K562 (cell line): Measurements from ENCODE around the gene NAV2. TPM values are rescaled to one million over a fixed set of nuclear protein-coding genes. Genes with fewer than 3 reads are reported as not detected.
A peak's percentile ranks its signal among the peaks of the same experiment; 100 is the strongest.

ENCODE experiments used
- ATAC-seq: fragments of 200-7000 bp; cut with Tn5 transposase; 3 replicates; pipeline ENCODE4 v1.9.1; 2020; ENCODE audit warnings: moderate library complexity
- BruUV-seq: library from RNA; stranded (reverse); fragments of 400-500 nt; replicated peaks from 2 replicates; lab custom pipeline; 2021; lab: Mats Ljungman, UMichigan
- CTCF ChIA-PET: fragments of 300-600 bp; formaldehyde crosslinking; extraction: SDS; loops from one replicate; lab custom pipeline; 2021; ENCODE audit warnings: low intra/inter-chr PET ratio; lab: Yijun Ruan, JAX
- POLR2A ChIA-PET: fragments of 300-600, 350-650 bp; sonication (Branson Sonifier 250); formaldehyde crosslinking; extraction: SDS; loops from one replicate; lab custom pipeline; 2021; ENCODE audit warnings: antibody characterized with exemption, inconsistent platforms; lab: Yijun Ruan, JAX
- DNase-seq, 4 experiments: peaks; one replicate each; pipeline versions ENCODE4 v3.0.0 to v3.0.0-alpha.2; 2011 to 2018; ENCODE audit warnings: low spot score in 3 of 4, mixed read lengths in 3 of 4; ENCODE audit errors: extremely low read depth in 1 of 4
- FAIRE-seq: peaks from 2 replicates; lab custom pipeline; 2011; peaks lifted over from hg19 to GRCh38; lab: Jason Lieb, UNC
- H2AFZ ChIP-seq: 2 replicates; pipeline ENCODE4 v1.6.0; 2011; ENCODE audit warnings: low read depth, low read length, control low read depth, inconsistent platforms
- H3K27ac ChIP-seq: fragments of 200-600 bp; 3 replicates; pipeline ENCODE4 v1.8.0; 2011; ENCODE audit warnings: low read depth, mild to moderate bottlenecking, control low read depth, inconsistent platforms, low read length, moderate library complexity, mixed read lengths; ENCODE audit errors: extremely low read depth
- H3K27me3 ChIP-seq, 2 experiments: fragments of 300-600 bp in 1 of 2; 2 replicates in 1 of 2; 3 replicates in 1 of 2; pipeline versions ENCODE4 v1.6.0 to v1.8.0; 2011; ENCODE audit warnings: inconsistent platforms in 2 of 2, low read length in 2 of 2, mild to moderate bottlenecking in 1 of 2, mixed read lengths in 1 of 2, moderate library complexity in 1 of 2; ENCODE audit not compliant: control insufficient read depth in 2 of 2, insufficient read depth in 2 of 2
- H3K36me3 ChIP-seq: fragments of 300-600 bp; 3 replicates; pipeline ENCODE4 v1.8.0; 2011; ENCODE audit warnings: mild to moderate bottlenecking, low read length, inconsistent platforms; ENCODE audit not compliant: control insufficient read depth, insufficient read depth
- H3K4me1 ChIP-seq, 2 experiments: fragments of 200-600 bp in 1 of 2; replicated peaks in 1 of 2; 2 replicates in 1 of 2; 3 replicates in 1 of 2; pipeline versions ENCODE4 v1.5.1 to v1.8.0; 2011; ENCODE audit warnings: inconsistent platforms in 2 of 2, low read length in 2 of 2, mild to moderate bottlenecking in 1 of 2, mixed read lengths in 1 of 2, moderate library complexity in 1 of 2; ENCODE audit not compliant: control insufficient read depth in 2 of 2, insufficient read depth in 2 of 2
- H3K4me2 ChIP-seq: 2 replicates; pipeline ENCODE4 v1.6.1; 2011; ENCODE audit warnings: low read length, control low read depth, inconsistent platforms, mixed read lengths; ENCODE audit not compliant: insufficient read depth
- H3K4me3 ChIP-seq: fragments of 200-600 bp; sonication (generic), shearing (Covaris generic); 2 replicates; pipeline ENCODE4 v1.5.1; 2016; ENCODE audit warnings: control low read depth, inconsistent platforms
- H3K79me2 ChIP-seq: fragments of 200-600 bp; 3 replicates; pipeline ENCODE4 v1.8.0; 2011; ENCODE audit warnings: low read length, inconsistent platforms; ENCODE audit not compliant: control insufficient read depth, insufficient read depth
- H3K9ac ChIP-seq, 2 experiments: 2 replicates each; pipeline versions ENCODE4 v1.6.0 to v1.6.1; 2011; ENCODE audit warnings: low read depth in 2 of 2, low read length in 2 of 2, control low read depth in 1 of 2, inconsistent platforms in 1 of 2, mild to moderate bottlenecking in 1 of 2, mixed read lengths in 1 of 2; ENCODE audit not compliant: insufficient read depth in 1 of 2
- H3K9me1 ChIP-seq: one replicate; pipeline ENCODE4 v1.6.0; 2011; ENCODE audit warnings: inconsistent platforms, mild to moderate bottlenecking, low read length, moderate library complexity; ENCODE audit not compliant: control insufficient read depth, insufficient read depth
- H3K9me3 ChIP-seq: replicated peaks from 2 replicates; pipeline ENCODE4 v1.5.1; 2011; ENCODE audit warnings: low read depth, low read length, inconsistent platforms; ENCODE audit not compliant: control insufficient read depth, insufficient read depth
- H4K20me1 ChIP-seq: replicated peaks from 2 replicates; pipeline ENCODE4 v1.6.1; 2011; ENCODE audit warnings: low read length, inconsistent platforms, mixed read lengths; ENCODE audit not compliant: control insufficient read depth, insufficient read depth
- CEBPG ChIP-seq, 3 experiments: fragments of 200-800 bp in 1 of 3; sonication (Bioruptor generic) in 1 of 3; sonication (generic) in 1 of 3; formaldehyde crosslinking in 1 of 3; IDR thresholded peaks in 2 of 3; conservative IDR thresholded peaks in 1 of 3; 2 replicates each; pipeline versions ENCODE4 v1.6.1 to v1.8.0; 2016 to 2022; ENCODE audit warnings: missing compliant biosample characterization in 2 of 3, missing genetic modification characterization in 2 of 3, mild to moderate bottlenecking in 1 of 3, missing genetic modification reagents in 1 of 3
- EGR1 ChIP-seq: fragments of 450-650 bp; conservative IDR thresholded peaks from 2 replicates; pipeline ENCODE4 v1.6.1; 2017; ENCODE audit warnings: mild to moderate bottlenecking
- ETV6 ChIP-seq, 3 experiments: fragments of 150-350 bp in 1 of 3; sonication (generic) in 1 of 3; formaldehyde crosslinking in 1 of 3; IDR thresholded peaks; 2 replicates each; pipeline versions ENCODE4 v1.6.1 to v1.8.0; 2014 to 2022; ENCODE audit warnings: borderline replicate concordance in 2 of 3, low read depth in 2 of 3, antibody characterized with exemption in 1 of 3, low read length in 1 of 3, mild to moderate bottlenecking in 1 of 3, missing genetic modification reagents in 1 of 3
- ZNF134 ChIP-seq: fragments of 250-450 bp; sonication (Bioruptor Pico); conservative IDR thresholded peaks from 2 replicates; pipeline ENCODE4 v1.4.0; 2020
- WGBS: fragments of 100-300 bp; shearing (Covaris generic); methylation state at CpG from one replicate; pipeline ENCODE4 v1.1.6; 2016; ENCODE audit warnings: low coverage, mixed read lengths; ENCODE audit not compliant: insufficient coverage; ENCODE audit errors: missing lambda C conversion rate; 5-methylcytosine and 5-hydroxymethylcytosine counted together
- in situ Hi-C: fragments of 300-500 bp; cut with MboI; formaldehyde crosslinking; loops from 4 replicates; pipeline ENCODE4 v1.15.0; 2018; ENCODE audit warnings: inconsistent platforms, mixed read lengths
- intact Hi-C: fragments of 100-400 bp; cut with micrococcal nuclease; formaldehyde crosslinking; loops from 2 replicates; pipeline ENCODE4 v1.14.2; 2022
- polyA plus RNA-seq, 8 experiments: library from polyadenylated mRNA; depleted of rRNA in 4 of 8; stranded (reverse) in 5 of 8; unstranded in 3 of 8; fragments of >200 nt; fragmentation: Nextera tagmentation in 2 of 8; fragmentation: Illumina TruSeq in 1 of 8; extraction: Ambion mirVana in 2 of 8; extraction: Trizol in 1 of 8; gene quantifications; 2 replicates each; pipeline versions ENCODE4 v1.2.1 to v1.2.3, GENCODE V29; 2011 to 2014; ENCODE audit warnings: inconsistent platforms in 1 of 8, missing spikeins in 1 of 8
- total RNA-seq, 7 experiments: library from RNA; depleted of rRNA in 6 of 7; stranded (reverse); fragments of >200 nt in 6 of 7; fragmentation: Illumina TruSeq in 2 of 7; extraction: Trizol in 2 of 7; gene quantifications; 2 replicates each; pipeline versions ENCODE4 v1.2.1 to v1.2.3, GENCODE V29; 2011 to 2021; ENCODE audit warnings: low replicate concordance in 1 of 7
- TF ChIP-seq, protein P1 (sequence below): fragments of 250-450 bp; sonication (Bioruptor Pico); IDR thresholded peaks from 2 replicates; pipeline ENCODE4 v1.4.0; 2020; ENCODE audit warnings: mild to moderate bottlenecking, moderate library complexity
- TF ChIP-seq, protein P2 (sequence below): fragments of 450-650 bp; IDR thresholded peaks from 2 replicates; pipeline ENCODE4 v1.6.1; 2017; ENCODE audit warnings: antibody characterized with exemption, mild to moderate bottlenecking
- TF ChIP-seq, protein P3 (sequence below): sonication (generic); formaldehyde crosslinking; IDR thresholded peaks from 2 replicates; pipeline ENCODE4 v1.8.0; 2023; ENCODE audit warnings: missing genetic modification reagents, mild to moderate bottlenecking, borderline replicate concordance

Gene NAV2
- total and polyA plus RNA-seq, 9 of the 15 experiments (the other 6 are each of a cell fraction or from before 2014, with no cell fraction given) = 0.03 to 0.35 (median 0.05) TPM

DNA sequence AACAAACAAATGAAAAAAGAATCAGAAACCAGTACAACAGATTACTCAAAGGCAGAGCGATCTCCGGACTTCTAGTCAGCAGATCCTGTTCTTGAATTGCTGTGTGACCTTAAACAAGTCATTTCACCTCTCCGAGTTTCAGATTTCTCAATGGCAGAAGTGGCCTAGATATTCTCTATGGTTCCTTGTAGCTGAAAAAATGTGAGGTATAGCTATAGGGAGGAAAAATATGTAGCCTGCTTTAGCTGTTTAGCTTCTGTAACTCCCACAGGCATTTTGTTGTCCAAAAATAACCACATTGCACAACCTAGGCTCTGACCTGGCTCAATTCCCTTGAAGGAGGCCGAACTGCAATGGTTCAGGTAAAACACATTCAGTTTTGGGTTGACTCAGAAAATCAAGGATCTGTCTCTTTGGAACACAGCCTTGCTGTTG, 347.0 kb downstream of the NAV2 start:
- Histone ChIP-seq H2AFZ (no peak overlapping the region), H4K20me1 (no peaks in the 10 kb centered on the region), H3K4me1 (no peaks in the 10 kb centered on the region), H3K27ac (no peak overlapping the region), H3K9me1 (no peaks in the 10 kb centered on the region), H3K27me3 (no peaks in the 10 kb centered on the region; a peak in 1 of 5 replicates), H3K79me2 (no peaks in the 10 kb centered on the region), H3K9ac (no peak overlapping the region), H3K4me2 (no peak overlapping the region), H3K4me3 (no peak overlapping the region), H3K9me3 (no peaks in the 10 kb centered on the region), H3K36me3 (no peaks in the 10 kb centered on the region)
- ChIA-PET POLR2A (no interaction called here), CTCF (no interaction called here)
- DNase-seq (no peak), FAIRE-seq (no peak), ATAC-seq (no peak)
- BruUV-seq = no TSS peak
- in situ Hi-C loops = no loop called here
- WGBS = 46% methylated on average over 4 of the region's 4 CpGs
- intact Hi-C loops = no loop called here
- TF ChIP-seq ZNF134 (CRISPR knock-in tag) (no peak), ETV6 (IDR thresholded peaks at IDR 0.05; ENCODE audit: borderline replicate concordance in 1 of 2, low read depth in 2 of 2, low read length in 1 of 2) (no peak), ETV6 (CRISPR knock-in tag; IDR thresholded peaks at IDR 0.05; ENCODE audit: borderline replicate concordance) (no peak), EGR1 (no peak), CEBPG (CRISPR knock-in tag; IDR thresholded peaks at IDR 0.05) (no peak), CEBPG (tag; conservative IDR thresholded peaks at IDR 0.05 in 1 of 2, IDR thresholded peaks at IDR 0.05 in 1 of 2) (peak in 1 of 2 experiments; percentile 31; a peak in 1 of 4 replicates)
- TF ChIP-seq, protein P1, sequence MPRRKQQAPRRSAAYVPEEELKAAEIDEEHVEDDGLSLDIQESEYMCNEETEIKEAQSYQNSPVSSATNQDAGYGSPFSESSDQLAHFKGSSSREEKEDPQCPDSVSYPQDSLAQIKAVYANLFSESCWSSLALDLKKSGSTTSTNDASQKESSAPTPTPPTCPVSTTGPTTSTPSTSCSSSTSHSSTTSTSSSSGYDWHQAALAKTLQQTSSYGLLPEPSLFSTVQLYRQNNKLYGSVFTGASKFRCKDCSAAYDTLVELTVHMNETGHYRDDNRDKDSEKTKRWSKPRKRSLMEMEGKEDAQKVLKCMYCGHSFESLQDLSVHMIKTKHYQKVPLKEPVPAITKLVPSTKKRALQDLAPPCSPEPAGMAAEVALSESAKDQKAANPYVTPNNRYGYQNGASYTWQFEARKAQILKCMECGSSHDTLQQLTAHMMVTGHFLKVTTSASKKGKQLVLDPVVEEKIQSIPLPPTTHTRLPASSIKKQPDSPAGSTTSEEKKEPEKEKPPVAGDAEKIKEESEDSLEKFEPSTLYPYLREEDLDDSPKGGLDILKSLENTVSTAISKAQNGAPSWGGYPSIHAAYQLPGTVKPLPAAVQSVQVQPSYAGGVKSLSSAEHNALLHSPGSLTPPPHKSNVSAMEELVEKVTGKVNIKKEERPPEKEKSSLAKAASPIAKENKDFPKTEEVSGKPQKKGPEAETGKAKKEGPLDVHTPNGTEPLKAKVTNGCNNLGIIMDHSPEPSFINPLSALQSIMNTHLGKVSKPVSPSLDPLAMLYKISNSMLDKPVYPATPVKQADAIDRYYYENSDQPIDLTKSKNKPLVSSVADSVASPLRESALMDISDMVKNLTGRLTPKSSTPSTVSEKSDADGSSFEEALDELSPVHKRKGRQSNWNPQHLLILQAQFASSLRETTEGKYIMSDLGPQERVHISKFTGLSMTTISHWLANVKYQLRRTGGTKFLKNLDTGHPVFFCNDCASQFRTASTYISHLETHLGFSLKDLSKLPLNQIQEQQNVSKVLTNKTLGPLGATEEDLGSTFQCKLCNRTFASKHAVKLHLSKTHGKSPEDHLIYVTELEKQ (CRISPR knock-in tag) = no peak
- TF ChIP-seq, protein P2, sequence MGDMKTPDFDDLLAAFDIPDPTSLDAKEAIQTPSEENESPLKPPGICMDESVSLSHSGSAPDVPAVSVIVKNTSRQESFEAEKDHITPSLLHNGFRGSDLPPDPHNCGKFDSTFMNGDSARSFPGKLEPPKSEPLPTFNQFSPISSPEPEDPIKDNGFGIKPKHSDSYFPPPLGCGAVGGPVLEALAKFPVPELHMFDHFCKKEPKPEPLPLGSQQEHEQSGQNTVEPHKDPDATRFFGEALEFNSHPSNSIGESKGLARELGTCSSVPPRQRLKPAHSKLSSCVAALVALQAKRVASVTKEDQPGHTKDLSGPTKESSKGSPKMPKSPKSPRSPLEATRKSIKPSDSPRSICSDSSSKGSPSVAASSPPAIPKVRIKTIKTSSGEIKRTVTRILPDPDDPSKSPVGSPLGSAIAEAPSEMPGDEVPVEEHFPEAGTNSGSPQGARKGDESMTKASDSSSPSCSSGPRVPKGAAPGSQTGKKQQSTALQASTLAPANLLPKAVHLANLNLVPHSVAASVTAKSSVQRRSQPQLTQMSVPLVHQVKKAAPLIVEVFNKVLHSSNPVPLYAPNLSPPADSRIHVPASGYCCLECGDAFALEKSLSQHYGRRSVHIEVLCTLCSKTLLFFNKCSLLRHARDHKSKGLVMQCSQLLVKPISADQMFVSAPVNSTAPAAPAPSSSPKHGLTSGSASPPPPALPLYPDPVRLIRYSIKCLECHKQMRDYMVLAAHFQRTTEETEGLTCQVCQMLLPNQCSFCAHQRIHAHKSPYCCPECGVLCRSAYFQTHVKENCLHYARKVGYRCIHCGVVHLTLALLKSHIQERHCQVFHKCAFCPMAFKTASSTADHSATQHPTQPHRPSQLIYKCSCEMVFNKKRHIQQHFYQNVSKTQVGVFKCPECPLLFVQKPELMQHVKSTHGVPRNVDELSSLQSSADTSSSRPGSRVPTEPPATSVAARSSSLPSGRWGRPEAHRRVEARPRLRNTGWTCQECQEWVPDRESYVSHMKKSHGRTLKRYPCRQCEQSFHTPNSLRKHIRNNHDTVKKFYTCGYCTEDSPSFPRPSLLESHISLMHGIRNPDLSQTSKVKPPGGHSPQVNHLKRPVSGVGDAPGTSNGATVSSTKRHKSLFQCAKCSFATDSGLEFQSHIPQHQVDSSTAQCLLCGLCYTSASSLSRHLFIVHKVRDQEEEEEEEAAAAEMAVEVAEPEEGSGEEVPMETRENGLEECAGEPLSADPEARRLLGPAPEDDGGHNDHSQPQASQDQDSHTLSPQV = no peak
- TF ChIP-seq, protein P3, sequence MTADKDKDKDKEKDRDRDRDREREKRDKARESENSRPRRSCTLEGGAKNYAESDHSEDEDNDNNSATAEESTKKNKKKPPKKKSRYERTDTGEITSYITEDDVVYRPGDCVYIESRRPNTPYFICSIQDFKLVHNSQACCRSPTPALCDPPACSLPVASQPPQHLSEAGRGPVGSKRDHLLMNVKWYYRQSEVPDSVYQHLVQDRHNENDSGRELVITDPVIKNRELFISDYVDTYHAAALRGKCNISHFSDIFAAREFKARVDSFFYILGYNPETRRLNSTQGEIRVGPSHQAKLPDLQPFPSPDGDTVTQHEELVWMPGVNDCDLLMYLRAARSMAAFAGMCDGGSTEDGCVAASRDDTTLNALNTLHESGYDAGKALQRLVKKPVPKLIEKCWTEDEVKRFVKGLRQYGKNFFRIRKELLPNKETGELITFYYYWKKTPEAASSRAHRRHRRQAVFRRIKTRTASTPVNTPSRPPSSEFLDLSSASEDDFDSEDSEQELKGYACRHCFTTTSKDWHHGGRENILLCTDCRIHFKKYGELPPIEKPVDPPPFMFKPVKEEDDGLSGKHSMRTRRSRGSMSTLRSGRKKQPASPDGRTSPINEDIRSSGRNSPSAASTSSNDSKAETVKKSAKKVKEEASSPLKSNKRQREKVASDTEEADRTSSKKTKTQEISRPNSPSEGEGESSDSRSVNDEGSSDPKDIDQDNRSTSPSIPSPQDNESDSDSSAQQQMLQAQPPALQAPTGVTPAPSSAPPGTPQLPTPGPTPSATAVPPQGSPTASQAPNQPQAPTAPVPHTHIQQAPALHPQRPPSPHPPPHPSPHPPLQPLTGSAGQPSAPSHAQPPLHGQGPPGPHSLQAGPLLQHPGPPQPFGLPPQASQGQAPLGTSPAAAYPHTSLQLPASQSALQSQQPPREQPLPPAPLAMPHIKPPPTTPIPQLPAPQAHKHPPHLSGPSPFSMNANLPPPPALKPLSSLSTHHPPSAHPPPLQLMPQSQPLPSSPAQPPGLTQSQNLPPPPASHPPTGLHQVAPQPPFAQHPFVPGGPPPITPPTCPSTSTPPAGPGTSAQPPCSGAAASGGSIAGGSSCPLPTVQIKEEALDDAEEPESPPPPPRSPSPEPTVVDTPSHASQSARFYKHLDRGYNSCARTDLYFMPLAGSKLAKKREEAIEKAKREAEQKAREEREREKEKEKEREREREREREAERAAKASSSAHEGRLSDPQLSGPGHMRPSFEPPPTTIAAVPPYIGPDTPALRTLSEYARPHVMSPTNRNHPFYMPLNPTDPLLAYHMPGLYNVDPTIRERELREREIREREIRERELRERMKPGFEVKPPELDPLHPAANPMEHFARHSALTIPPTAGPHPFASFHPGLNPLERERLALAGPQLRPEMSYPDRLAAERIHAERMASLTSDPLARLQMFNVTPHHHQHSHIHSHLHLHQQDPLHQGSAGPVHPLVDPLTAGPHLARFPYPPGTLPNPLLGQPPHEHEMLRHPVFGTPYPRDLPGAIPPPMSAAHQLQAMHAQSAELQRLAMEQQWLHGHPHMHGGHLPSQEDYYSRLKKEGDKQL (CRISPR knock-in tag) = no peak
